Effector CD4-positive, alpha-beta T cell (primary cell): ENCODE results near the gene TPX2.

Experiments
- DNase-seq: peaks from one replicate; pipeline ENCODE4 v3.0.0-alpha.2; 2020
- total RNA-seq: gene quantifications from one replicate; lab custom pipeline; 2026; lab: John Stamatoyannopoulos, UW

The TPX2 gene, protein sequence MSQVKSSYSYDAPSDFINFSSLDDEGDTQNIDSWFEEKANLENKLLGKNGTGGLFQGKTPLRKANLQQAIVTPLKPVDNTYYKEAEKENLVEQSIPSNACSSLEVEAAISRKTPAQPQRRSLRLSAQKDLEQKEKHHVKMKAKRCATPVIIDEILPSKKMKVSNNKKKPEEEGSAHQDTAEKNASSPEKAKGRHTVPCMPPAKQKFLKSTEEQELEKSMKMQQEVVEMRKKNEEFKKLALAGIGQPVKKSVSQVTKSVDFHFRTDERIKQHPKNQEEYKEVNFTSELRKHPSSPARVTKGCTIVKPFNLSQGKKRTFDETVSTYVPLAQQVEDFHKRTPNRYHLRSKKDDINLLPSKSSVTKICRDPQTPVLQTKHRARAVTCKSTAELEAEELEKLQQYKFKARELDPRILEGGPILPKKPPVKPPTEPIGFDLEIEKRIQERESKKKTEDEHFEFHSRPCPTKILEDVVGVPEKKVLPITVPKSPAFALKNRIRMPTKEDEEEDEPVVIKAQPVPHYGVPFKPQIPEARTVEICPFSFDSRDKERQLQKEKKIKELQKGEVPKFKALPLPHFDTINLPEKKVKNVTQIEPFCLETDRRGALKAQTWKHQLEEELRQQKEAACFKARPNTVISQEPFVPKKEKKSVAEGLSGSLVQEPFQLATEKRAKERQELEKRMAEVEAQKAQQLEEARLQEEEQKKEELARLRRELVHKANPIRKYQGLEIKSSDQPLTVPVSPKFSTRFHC
- total RNA-seq, result 4.9 reads per million, percentile 19 among the genes with 10 or more reads in this experiment

DNA sequence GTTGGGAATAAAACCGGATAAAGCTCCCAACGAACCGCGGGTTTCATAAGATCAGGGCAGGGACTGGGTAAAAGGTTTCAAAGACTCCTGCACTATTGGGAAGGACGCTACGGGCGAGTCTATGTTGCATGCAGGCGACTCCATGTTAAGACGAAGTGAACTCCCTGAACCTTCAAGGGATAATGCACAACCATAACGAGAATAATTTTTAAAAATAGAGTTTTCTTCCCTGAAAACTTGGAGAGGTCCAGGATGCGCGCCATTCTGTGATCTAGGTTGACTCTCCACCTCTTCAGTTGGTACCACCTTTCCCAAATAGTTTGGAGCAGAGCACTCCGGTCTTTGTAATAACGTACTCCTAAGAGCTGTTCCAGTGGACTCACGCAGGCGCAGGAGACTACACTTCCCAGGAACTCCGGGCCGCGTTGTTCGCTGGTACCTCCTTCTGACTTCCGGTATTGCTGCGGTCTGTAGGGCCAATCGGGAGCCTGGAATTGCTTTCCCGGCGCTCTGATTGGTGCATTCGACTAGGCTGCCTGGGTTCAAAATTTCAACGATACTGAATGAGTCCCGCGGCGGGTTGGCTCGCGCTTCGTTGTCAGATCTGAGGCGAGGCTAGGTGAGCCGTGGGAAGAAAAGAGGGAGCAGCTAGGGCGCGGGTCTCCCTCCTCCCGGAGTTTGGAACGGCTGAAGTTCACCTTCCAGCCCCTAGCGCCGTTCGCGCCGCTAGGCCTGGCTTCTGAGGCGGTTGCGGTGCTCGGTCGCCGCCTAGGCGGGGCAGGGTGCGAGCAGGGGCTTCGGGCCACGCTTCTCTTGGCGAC, at the start of gene TPX2:
Gene TPX2 (plus strand): TSS at position 562 of the 821 bp plus-strand sequence. CDS start 18,187 bp downstream, outside the sequence.
- DNase-seq, result peak; percentile 68

DNA sequence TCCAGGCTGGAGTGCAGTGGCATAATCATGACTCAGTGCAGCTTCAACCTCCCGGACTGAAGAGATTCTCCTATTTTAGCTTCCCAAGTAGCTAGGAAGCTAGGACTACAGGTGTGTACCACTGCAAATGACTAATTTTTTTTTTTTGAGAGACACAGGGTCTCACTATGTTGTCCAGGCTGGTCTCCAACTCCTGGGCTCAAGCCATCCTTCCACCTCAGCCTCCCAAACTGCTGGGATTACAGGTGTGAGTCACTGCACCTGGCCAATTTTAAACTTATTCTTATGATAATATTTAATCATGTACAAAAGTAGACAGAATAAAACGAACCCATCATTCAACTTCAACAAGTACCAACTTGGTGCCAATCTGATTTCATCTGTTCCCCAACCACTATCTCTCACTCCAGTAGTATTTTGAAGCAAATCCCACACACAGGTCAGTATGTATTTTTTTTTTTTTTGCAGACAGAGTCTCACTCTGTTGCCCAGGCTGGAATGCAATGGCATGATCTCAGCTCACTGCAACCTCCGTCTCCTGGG, 48.9 kb upstream of the TPX2 start:
- DNase-seq, result no peak

DNA sequence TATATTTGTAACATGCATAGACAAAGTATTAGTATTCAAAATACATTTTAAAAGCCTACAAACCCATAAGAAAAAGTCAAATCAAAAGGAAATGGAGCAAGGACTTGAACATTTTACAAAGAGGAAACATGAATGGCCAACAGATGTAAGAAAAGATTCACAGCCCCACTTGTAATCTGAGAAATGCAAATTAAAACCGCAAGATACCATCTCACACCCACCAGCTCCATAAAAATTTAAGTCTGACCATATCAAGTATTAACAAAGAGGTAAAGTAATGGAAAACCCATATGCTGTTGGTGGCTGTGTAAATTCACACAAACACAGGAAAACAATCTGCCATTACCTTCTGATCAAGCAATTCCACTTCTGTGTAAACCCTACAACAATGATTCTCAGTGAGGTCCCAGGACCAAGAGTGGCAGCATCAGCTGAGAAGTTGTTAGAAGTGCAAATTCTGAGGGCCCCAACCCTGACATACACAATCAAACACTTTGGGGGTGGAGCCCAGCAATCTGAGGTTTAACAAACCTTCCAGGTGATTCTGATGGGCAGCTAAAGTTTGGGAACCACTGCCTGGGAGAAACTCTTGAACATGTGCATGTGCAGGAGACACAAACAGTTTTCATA, 47.3 kb upstream of the TPX2 start:
- DNase-seq, result no peak

DNA sequence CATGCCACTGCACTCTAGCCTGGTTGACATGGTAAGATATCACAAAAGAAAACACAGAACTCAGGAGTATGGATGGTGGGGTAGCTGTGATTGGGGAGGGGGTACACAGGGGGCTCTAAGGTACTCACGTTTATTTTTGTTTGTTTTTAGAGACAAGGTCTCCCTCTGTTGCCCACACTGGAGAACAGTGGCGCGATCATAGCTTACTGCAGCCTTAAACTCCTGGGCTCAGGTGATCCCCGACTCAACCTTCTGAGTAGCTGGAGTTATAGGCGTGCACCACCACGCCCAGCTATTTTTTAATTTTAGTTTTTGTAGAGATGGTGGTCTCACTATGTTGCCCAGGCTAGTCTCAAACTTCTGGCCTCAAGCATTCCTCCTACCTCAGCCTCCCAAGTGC, 45.7 kb upstream of the TPX2 start:
- DNase-seq, result no peak

DNA sequence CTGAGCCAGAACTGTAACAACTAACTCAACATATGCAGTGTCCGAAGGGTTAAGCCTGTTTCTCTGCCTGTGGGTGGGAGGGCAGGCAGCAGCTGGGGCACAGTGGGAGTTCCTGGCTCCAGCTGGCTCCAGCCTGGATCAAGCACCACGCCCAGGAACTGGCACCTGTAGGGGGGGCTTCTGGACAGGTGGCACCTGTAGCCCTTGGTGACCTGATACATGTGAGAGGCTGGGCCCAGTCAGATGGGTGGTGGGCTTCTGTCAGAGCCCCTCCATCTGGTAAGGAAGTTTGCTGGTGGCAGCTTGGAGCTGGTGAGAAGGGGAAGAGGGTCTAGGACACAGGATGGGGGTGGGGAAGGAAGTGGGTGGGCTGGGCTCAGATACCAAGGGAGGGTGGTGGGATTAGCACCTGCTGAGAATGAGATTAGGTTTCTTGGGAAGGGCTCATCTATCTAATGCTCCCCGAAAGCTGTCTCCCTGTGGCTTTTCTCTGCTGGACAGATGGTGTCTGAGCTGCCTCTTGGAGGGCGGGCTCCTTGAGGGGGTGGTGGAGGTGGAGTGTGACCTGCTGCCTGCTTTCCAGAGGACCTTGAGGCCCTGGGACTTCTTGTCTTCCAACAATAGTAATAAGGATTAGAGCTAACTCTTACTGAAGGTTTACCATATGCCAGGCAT, 45.0 kb upstream of the TPX2 start:
- no peak for DNase-seq

DNA sequence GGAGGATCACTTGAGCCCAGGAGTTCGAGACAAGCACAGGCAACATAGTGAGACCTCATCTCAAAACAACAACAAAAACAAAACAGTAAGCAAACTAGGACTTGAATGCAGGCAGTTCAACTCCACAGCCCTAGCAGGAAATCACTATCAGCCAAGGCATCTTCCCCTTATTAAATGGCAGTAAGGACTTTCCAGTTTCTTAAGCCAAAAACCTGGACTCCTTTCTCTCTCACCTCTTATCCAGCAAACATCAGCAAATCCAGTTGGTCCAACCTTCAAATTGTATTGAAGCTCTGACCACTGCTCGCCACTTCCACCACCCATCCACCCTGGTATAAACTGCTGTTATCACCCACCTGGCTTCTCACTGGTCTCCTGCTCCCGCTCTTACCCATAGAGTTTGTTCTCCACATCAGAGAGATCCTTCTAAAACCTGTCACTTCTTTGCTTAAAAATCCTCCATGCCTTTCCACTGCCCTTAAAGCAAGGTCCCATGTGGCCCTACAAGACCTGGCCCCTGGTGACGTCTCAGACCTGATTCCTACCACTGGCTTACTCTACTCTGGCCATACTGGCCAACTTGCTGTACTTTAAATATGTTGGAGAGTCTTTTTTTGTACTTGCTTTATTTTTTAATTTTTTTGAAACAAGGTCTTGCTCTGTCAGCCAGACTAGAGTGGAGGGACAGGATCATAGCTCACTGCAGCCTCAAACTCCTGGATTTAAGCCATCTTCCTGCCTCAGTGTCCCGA, 44.1 kb upstream of the TPX2 start:
- DNase-seq, result no peak

DNA sequence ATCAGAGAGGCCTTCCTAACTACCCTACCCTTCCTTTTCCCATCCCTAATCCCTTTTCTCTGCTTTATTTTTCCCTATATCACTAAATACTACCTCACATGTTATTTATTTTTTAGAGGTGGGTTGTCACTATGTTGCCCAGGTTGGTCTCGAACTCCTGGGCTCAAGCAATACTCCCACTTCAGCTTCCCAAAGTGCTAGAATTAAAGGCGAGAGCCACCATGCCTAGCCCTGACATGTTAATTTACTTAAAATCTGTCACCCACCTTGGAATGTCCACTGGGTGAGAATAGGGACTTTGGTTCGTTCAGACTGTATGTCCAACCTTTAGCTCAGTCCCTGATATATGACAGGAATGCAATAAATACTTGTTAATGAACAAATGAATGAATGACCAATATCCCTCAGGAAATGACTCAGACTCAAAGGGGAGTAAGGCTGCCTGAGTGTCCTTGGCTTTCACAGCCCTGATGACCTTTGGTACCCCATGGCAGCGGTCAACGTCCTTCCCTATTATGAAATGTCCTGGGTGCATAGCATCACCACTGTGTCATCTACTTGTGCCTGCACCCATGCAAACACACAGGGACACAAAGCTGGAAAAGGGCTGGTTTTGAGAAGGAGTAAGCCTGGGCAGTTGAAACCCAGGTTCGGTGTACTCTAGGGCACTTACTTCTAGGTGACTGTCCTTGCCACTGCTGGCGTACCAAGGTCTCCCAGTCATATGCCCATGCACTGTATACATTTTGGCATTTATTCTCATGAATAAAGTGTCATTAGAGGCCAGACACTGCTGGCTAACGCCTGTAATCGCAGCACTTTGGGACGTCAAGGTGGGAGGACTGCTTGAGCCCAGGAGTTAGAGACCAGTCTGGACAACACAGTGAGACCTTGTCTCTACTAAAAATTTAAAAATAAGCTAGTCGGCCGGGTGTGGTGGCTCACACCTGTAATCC, 43.0 kb upstream of the TPX2 start:
- no peak for DNase-seq

DNA sequence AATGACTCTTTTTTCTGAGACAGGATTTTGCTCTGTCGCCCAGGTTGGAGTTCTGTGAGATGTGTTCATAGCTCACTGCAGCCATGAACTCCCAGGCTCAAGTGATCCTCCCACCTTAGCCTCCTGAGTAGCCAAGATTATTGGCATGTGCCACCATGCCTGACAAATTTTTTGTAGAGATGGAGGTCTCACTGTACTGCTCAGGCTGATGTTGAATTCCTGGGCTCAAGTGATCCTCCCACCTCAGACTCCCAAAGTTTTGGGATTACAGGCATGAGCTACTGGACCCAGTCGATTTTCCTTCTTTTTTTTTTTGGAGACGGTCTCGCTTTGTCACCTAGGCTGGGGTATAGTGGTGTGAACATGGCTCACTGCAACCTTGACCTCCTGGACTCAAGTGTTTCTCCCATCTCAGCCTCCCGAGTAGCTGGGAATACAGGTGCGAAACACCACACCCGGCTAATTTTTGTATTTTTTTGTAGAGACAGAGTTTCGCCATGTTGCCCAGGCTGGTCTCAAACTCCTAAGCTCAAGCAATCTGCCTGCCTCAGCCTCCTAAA, 40.8 kb upstream of the TPX2 start:
- no peak for DNase-seq

DNA sequence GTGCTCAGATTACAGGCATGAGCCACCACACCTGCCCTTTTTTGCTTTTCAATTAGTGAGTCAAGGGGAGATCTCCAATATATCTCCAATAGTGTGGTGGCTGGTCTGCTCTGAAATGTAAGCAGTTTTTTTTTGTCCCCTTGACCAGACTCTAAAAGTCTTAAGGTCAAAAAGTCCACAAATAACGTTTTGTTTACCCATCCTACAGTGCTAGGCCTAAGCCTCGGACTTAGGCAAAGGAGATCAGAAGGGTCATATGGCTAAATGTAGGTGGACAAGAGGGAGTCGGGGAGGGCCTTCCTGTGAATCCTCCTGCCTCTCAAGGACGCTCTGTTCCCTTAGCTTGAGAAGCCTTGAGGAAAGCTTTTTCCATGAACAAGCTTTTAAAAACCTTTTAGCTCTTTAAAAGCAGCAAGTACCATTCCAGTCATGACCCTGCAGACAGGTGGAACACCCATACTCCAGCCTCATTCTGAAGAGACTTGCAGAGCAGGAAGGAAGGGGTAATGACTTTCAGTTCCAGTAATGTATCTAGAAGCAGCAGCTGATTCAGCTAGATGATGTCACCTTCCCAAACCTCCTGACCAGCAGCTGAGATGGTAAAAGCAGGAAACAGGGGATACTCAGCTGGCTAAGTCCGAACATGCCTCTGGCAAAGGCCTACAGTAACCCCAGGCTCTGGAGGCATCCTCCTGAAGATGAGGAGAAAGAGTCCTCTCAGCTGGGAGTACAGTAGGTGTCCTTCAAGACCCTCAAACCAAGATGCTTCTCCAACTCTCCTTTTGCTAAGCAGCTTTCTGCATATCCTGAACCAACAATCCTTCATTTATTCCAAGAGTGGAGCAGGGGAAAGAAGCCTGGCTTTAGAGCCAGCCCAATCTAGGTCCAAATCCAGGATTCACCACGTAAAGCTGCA, 40.0 kb upstream of the TPX2 start:
- DNase-seq, result no peak

DNA sequence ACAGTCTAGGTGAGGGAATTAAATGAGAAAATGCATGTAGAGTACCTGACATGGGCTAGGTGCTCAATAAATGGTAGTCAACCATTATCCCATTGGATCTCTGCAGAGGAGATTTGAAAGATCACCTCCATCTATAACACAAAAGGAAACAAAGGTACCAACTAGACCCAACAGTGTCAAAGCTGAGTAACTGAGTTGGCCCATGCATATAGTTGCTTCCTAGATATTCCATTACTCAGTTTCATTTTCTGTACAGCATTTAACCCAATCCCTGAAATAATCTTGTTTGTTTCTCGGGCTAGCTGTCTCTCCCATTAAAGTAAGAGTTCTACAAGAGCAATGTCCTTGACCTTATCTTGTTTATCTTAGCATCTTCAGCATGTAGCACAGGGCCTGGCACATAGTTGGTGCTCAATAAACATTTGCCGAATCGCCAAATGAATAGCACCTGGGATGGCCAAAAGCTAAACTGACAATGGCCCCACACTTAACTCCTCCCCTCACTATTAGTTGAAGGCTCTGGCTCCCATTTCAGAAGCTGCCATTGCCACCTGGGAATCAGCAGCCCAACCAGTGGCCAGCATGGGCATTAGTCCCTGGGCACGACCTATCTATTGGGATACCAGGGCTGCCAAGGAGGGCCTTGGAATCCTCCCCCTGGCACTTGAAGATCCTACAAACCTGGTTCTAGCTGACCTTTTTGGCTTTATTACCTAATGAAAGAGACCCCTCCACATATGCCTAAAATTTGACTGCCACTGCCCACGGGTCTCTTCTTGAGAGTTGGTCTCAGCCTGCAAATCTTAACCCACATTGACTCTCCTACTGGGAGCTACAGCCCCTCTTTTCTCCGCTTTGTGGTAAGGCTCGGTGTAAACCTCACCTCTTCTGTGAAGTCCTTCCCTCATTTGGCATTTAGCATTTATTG, 39.0 kb upstream of the TPX2 start:
- DNase-seq, result no peak

DNA sequence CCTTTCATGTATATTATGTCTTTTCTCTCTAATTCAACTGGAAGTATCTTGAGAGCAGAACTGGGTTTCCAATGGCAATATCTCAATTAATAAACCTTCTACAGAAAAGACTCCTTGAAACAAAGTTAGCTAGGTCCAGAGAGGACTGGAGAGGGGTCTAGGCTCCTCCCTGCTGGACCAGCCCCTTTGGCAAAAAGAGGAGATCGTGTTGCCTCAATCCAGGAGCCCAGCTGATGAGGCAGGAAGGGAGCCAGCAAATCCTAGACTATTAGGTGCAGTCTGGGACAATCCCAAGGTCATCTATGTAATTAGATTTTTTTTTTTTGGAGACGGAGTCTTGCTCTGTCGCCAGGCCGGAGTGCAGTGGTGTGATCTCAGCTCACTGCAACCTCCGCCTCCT, 38.3 kb upstream of the TPX2 start:
- no peak for DNase-seq

DNA sequence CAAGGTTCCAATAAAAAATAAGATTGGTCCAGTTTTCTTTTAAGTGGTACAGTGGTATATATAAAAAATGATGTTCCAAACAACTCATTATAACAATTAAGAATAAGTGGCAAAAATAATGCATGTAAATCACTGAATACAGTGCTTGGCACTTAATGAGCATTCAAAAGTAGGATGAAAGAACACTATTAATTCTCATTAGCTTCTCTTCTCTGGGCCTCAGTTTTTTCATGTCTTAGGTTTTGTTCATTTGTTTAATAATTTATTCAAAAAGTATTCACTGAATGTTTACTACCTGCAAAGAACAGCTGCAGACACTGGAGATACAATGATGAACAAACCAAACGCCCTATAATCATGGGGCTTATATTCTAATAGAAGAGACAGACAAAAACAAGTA, 37.5 kb upstream of the TPX2 start:
- DNase-seq, result no peak

DNA sequence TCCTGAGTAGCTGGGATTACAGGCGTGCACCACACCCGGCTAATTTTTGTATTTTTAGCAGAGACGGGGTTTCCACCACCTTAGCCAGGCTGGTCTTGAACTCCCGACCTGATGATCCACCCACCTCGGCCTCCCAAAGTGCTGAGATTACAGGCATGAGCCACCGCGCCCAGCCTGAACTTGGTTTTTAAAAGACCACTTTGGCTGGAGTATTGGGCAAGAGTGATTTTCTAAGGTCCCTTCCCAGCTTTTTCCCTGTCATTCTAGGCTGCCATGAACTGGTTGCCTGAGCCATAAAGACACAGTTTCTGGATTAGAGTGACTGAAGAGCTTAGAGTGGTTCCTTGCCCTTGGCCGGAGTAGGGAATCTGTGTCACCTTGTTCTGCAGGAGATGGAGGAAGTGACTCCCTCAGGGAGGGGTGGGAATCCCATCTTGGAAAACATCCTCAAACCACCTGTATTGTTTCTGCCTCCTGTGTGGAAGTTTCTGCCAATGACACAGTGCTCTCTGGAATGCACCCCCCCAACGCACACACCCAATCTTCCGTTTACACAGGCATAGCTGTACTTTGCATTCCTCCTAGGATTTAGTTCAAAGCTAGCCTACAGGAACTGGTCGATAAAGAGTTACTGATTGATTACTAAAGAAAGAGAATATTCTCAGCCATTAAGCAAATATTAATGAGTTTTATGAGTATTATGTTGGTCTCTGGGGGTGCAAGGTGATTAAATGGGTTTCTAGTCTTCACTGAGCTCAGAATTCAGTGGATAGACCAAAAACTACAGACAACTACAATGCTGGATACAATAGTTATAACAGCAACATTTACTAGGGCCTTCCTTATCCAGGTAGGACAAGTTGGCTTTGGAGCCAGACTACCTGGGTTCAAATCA, 34.6 kb upstream of the TPX2 start:
- no peak for DNase-seq

DNA sequence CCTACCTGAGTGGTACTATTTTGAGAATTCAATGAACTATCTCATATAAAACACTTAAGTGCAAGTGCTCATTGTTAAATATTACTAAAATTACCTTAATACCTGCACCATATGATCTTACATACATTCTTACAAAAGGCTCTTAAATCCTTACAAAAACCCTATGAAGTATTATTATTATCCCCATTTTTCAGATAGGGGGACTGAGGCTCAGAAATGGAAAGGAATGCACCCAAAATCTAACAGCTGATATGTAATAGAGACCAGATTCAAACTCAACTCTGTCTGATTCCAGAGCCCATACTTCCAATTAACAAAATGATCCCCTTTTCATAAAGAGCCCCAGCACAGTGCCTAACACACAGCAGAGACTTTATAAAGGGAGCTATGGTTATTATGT, 33.9 kb upstream of the TPX2 start:
- DNase-seq, result no peak

DNA sequence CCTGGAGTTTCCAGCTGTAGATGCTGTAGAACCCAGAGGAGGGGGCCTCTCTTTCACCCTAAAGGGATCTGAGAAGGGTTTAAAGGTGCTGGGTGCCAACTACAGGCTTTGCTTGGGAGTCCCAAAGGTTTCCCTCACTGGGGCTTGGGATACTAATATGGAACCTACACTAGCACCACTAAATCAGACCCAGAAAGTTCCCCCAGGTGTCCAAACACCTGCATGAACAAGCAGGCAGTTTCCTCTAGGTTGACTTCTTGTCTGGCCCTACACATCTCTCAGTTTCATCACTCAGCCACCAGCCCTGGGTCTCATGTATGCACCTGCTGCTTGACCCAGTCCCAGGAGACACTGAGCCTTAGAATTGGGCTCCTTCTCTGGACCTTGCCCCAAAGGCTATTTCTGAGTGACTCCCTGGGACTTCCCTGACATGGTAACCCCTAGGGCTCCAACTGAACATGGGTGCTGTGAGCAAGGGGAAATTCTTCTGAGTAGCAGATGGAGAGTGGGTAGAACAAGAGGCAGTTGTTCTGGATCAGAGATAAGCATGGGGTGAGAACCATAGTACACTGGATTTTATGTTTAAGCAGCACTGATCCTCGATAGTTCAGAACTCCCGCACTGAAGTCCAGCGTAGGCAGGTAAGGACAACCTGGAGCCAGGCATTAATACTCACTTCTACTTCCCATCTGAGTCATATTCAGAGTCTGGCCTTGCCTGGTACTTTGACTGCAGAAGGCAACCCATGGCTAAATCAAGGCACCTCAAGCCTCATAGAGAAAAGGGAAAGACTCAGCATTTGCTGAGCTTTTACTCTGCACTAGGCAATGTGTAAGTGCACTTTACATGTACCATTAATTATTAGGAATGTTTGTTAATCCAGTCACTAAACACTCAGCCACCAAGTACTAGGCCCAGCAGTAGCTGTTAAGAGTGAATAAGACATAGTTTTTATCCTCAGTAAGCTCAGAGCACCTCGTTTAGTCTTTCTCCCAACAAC, 33.2 kb upstream of the TPX2 start:
- DNase-seq, result no peak
